Measurements from ENCODE around the gene TPR.

Gene TPR

DNA sequence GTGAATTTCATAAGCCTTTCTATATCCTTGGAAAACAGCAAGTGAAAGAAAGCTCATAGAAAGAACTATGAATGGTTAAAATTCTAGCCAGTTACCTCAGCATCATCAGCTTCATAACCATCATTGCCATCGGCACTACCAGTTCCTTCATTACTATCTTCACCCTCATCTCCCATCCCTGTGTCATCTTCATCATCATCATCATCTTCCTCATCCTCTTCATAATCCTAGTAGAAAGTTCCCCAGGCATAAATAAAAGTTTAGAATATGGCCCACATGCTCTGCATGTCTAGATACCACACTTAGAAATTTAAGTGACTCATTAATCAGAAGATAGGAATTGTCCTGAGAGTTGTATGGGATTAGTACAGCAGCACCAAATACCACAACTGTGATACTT, 49.0 kb downstream of the TPR start:
- DNase-seq, result no peak

DNA sequence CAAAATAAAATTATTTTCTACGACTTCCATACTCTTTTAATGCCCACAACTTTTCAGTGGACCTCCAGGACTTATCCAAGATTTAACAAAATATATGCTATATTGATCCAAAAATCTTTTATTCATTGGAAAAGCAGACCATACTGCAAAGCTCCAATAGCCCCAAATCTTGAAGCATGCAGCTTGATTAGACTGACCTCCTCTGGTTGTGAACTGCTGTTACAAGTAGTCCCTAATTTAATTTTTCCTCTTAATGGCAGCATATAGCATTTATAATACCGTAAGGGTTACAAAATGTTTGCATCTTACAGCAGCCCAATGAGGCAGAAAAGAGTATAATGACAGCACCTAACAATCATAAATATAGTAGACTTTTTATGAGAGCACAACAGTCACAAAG, 49.8 kb downstream of the TPR start:
- DNase-seq, result no peak

DNA sequence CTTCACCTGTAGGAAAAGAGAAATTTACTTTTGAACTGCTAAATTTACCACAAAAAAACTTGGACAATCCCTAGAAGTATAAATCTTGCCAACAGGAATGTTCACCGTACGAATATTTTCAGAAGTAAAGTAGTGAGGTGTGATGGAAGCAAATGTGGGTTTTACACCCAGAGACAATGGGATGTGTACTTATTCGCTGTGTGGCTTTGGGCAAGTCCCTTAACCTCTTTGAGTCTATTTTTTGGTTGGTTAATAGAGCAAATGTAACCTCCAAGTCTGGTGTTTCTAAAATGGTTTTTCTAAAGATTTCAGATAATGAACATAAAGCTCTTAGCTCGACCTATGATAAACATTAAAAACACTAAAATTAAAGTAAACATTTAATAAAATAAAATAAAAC, 51.2 kb downstream of the TPR start:
- no peak for DNase-seq

DNA sequence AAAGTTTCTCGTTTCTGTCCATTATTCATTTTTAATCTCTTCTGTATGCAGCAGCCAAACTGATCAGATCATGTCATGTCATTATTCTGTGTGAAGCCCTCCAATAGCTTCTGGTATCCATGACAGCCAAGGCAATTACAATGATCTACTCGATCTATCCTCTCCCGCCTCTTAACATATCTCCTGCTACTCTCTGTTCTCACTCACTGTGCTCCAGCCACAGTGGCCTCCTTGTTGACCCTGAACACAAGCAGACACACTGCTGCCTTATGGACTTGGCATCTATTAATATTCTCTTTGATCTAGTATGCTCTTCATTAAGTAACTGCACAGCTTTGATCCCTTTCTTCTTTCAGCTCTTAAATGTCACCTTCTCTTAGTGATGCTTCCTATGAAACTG, 59.5 kb downstream of the TPR start:
- no peak for DNase-seq

DNA sequence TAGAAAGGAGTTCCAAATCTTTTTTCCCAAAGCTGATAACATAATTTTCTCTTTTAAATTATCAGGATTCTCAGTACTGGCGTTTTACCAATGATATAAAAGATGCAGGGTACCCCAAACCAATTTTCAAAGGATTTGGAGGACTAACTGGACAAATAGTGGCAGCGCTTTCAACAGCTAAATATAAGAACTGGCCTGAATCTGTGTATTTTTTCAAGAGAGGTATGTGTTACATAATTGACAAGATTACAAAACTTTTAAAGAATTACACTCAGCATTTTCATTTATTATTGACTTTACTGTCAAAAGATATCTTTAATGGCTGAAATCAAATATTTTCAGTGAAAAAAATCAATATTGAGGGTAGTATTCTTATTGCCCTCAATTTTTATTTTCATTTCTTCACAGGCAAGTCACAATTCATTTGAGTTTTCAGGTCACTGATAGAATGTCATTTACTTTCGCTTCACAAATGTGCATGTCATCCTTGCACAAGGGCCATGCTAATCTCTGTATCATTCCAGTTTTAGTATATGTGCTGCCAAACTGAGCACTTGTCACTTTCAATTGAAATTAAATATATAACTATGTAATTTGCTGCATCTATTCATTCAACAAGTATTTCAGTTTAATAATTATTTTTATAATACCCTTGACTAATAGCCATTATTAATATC, 63.5 kb downstream of the TPR start:
- no peak for DNase-seq

DNA sequence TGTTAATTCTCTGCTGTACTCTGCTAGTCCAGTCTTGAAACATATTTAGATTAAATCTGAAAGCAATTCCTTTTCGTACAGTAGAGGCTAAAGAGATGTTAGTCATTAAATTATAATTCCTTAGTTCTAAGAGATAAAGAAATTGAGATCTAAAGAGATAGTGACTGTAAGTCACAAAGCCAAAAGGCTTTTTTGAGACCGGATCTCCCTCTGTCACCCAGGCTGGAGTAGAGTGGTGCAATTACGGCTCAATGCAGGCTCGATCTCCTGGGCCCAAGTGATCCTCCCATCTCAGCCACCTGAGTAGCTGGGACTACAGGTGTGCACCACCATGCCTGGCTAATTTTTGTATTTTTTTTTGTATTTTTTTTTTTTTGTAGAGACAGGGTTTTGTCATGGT, 64.7 kb downstream of the TPR start:
- no peak for DNase-seq

DNA sequence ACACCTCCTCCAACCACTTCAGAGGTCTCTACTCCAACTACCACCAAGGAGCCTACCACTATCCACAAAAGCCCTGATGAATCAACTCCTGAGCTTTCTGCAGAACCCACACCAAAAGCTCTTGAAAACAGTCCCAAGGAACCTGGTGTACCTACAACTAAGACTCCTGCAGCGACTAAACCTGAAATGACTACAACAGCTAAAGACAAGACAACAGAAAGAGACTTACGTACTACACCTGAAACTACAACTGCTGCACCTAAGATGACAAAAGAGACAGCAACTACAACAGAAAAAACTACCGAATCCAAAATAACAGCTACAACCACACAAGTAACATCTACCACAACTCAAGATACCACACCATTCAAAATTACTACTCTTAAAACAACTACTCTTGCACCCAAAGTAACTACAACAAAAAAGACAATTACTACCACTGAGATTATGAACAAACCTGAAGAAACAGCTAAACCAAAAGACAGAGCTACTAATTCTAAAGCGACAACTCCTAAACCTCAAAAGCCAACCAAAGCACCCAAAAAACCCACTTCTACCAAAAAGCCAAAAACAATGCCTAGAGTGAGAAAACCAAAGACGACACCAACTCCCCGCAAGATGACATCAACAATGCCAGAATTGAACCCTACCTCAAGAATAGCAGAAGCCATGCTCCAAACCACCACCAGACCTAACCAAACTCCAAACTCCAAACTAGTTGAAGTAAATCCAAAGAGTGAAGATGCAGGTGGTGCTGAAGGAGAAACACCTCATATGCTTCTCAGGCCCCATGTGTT, 66.6 kb downstream of the TPR start:
- no peak for DNase-seq

DNA sequence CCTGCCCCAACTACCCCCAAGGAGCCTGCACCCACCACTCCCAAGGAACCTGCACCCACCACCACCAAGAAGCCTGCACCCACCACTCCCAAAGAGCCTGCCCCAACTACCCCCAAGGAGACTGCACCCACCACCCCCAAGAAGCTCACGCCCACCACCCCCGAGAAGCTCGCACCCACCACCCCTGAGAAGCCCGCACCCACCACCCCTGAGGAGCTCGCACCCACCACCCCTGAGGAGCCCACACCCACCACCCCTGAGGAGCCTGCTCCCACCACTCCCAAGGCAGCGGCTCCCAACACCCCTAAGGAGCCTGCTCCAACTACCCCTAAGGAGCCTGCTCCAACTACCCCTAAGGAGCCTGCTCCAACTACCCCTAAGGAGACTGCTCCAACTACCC, 67.6 kb downstream of the TPR start:
- no peak for DNase-seq

DNA sequence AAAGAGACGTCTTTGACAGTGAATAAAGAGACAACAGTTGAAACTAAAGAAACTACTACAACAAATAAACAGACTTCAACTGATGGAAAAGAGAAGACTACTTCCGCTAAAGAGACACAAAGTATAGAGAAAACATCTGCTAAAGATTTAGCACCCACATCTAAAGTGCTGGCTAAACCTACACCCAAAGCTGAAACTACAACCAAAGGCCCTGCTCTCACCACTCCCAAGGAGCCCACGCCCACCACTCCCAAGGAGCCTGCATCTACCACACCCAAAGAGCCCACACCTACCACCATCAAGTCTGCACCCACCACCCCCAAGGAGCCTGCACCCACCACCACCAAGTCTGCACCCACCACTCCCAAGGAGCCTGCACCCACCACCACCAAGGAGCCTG, 68.5 kb downstream of the TPR start:
- DNase-seq, result no peak

DNA sequence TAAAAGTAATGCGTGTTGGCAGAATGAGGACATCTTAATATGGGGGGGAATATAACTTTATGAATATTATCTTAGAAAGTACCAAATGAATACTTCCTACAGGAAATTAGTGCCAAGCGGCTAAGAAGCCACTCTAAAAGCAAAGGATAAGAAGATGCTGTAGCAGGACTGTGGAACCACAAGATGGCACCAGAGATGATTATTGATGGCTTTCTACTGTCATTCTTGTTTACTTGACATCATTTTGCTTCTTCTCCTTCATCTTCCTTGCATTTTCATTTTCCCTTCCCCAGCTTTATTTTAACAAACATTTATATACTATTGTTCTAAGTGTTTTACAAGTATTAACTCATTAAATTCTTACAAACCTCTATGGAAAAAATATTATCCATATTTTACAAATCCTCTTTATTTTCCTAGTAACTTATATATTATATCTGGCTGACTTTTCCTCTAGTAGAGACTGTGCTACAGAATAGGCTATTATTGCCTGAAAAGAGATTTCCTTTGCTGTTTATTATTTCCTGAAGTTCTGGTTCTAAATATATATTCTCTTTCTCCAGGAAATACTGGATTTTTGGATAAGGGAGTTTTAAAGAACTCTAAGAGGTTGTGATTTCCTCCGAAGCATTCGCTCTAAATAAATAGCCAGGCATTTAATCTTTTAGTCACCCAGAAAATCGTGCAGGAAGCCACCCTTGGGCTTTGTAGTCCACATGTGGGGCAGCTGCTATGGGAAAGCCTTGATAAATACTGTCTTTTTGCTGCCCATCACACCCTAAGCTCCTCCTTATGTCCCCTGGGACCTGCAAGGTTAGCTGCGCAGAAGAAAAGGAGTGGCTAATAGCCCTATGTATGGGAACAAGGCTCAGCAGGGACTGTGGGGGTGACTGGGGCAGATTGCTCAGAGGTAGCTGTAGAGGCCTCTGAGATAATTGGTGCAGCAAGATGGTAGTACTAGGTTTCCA, 69.8 kb downstream of the TPR start:
- peak; percentile 52 for DNase-seq

DNA sequence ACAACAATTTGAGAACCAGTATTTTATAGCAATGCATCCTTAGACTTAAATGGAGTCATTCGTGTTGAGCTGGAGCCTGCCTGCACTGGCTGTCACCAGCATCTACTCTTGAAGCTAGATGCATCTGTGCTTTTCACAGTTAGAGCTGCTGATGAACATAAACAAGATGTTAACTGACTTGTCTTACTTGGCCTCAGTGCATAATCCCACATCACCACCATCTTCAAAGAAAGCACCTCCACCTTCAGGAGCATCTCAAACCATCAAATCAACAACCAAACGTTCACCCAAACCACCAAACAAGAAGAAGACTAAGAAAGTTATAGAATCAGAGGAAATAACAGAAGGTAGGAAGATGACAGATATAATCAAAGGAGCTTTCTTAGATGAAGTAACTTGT, 71.1 kb downstream of the TPR start:
- no peak for DNase-seq

DNA sequence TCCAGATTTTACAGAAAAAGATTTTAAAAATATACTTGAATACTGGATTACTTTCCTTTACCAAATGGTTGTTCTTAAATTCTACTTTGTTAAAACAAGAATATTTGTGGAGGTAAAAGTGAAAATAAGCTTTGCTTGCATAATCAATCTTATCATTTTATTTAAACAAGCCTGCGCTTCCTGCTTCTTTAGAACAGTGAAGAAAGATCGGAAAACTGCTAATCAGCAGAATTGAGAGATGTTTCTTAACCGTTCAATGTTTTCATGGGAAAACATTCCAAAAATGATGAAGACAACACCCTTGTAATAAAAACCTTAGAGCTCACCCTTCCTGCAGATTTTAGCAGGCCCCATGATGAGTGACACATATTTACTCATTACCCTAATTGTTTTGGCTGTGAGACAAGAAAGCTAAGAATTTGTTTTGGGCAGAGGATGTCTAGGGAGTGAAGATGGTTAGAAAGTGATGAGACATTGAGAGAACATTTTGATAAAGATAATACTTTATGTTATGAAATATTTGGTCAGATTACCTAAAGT, 72.6 kb downstream of the TPR start:
- no peak for DNase-seq

DNA sequence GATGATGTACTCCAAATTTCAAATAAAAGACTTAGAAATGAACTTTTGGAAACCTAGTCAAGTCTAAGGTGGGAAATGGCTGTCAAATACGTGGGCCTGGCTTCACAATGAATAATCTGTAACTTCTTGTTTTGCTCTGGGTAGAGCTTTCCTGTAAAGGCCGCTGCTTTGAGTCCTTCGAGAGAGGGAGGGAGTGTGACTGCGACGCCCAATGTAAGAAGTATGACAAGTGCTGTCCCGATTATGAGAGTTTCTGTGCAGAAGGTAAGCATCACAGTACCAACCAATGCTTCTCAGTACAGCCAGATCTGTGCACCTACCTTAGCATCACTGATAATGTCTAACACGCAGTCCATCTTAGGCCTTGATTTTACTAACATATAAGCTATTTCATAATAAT, 73.6 kb downstream of the TPR start:
- DNase-seq, result no peak

DNA sequence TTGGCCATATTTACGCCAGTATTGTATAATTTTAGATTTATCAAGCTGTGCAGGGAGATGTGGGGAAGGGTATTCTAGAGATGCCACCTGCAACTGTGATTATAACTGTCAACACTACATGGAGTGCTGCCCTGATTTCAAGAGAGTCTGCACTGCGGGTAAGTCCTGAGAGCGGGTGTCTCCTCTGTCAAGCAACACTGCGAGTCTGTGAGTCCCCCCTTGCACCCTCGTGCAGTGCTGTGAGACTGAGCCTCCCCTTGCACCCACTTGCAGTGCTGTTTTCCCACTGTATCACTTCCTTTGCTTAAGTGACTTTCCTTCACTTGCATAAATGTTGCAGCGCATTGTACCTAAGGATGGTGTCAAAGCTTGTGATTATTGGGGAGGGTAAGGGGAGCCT, 75.0 kb downstream of the TPR start:
- no peak for DNase-seq

DNA sequence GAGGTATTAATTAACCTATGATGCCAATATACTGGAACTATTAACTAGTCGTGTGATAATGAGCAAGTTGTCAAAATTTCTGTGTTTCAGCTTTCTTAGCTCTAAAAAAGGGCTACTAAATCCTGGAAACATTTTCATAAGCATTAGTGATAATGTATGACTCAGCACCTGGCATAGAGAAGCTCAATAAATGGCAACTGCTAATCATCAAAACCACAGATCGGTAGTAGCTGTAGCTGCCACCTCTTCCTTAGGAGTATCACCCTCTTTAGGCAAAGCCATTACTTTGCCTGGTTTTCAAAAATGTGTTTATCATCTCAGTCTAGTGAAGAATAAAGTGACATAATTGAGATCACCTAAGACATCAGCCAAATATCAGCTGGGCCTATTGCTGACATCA, 75.5 kb downstream of the TPR start:
- no peak for DNase-seq

DNA sequence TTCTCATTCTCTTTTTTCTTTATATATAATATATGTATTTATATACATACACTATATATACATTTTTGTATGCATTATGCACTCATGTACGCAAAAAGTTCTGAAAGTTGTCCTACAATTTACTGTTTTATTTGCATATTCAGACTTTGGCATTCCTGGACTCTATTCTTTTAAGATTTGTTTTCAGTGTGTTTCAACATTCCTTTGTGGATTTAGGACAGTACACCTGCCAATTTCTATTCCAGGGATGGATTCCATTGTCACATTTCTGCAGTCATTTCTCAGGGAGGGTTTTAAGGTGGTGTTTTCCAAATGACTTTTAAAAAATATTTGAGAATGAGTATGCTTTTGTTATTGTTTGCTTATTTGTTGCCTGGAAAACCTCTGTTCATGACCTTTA, 76.2 kb downstream of the TPR start:
- DNase-seq, result no peak

DNA sequence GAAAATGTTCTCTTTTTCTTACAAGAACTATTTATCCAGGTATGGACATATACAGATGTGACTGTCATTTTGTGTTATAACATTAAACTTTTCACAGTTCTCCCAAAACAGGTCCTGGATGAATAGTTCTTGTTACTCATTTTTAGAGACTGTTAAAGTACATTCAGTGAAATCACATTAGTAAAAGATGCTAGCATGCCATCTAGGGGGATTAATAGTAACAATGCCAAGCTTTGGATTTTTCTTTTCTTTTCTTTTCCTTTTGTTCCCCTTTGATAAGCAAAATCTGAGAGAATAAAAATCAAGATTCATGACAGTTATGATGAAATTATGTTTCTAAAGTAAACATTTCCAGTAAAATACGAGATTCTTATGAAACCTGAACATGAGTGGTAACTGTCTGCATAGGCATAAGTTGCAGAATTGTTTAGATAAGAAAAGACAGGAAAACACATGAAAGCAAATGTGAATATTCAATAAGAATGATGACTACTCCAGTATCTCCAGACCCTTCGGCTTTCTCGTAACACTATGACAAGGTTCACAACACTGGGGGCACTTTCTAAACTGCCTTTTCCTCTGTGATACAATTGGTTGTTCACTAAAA, 77.5 kb downstream of the TPR start:
- DNase-seq, result no peak

DNA sequence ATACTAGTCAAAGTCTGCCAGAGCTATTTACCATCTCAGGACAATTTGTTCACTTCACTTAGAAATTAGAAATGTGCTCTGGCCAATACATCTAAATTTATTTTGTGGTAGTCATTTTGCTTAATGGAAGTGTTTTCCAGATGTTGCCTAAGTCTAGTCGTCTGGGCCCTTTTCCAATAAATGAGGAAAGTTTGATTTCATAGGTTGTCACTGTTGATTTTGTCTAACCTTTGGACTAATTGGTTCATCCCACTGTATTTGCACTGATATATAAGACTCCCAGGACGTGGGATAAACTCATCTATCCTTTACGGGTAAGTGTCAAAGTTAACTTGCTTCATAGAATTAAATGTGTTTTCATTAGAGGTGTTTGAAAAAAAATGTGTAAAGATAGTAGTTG, 79.1 kb downstream of the TPR start, which contains the start of gene PRG4:
TSS of gene PRG4 (plus strand) at position 300 of the 400 bp plus-strand sequence.
- DNase-seq, result no peak

DNA sequence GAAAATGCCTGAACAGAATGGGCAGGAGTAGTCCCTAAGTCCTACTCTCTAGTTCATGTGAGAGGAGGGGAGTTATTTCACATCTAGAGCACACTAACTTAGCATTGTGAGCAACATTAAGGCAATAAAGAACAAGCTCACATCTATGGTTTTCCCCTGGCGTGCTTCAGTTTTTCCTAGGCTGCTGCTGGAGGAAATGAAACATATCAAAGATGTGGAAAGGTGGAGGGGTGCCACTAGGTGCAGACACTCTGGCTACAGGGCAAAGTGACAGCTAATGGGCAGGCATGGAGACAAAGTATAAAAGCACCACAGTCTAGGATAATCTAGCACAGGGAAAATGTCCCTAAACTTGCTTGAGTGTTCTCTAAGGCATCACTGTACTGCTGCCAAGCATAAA, 82.2 kb downstream of the TPR start:
- DNase-seq, result no peak

DNA sequence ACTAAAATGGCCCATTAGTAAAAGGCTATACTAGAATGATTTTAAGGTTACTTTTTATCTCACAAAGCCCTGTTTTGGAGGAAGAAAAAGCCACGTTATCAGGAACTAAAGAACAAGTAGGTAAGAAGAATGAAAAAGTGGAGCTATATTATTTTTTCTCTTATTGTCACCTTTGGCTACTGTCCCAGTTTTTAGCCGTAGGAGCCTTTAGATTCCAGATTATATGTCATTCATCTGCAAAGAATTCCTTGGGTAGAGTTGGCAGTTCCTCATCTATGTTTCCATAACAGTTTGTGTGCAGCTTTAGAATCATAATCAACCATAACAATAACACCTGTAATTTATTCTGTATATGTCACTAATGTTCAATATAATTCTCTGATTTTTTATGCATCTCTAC, 83.8 kb downstream of the TPR start:
- no peak for DNase-seq

DNA sequence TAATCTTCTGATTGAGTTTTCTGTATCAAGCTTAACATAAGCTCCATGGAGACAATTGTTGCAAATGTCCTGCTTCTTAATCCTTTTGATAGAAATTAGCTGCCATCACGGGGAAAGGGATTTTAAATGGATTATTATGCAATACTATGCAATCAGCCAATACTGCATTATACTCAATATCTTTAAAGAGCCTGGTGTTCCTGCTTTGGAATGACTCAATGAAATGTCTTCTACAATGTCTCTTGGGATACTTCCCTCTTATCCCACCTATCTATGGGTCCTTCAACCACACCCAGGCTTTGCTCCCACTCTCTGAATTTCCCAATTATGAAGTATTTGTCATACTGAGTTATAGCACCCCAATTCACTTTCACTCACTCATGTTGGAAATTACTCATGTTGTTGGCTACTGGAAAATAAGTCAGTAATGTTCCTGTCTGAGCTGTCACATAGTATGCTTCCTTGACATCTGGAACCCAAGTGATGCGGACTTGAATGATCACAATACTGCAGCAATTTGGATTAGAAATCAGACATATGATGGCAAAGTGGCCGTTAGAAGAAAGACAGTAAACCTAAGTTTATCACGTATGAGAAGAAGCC, 85.0 kb downstream of the TPR start:
- DNase-seq, result peak; percentile 57

DNA sequence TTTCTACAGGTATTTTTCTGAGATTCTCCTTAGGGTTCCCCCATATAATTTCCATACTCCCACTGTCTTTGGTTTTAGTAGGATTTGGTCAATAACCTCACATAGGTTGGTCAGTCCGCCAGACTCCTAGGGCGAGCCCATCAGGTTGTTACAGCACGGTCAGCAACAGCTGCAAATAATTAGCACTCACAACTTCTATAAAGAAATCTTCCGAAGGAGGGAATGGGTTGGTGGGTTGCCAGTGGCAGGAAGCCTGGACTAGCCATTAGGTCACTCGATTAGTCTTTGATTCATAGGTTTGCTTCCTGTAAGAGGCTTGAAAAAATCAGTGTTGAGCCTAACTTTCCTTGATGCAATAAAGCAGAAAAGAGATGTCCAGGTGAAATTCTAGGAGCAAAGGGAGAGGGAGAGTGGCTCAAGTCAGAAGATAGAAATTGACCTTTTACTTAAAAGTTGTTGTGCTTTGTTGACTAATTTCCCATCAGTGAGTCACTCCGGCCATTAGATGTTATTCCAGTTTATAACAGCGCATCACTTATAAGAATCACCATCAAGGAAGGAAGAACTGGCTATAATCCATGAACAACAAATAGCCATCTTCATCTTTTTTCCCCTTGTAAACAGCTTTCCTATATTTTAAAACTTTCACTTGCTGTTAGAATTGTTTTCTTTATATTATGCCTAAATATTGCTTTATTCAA, 88.3 kb downstream of the TPR start:
- DNase-seq, result no peak
